Keratinocyte (primary cell): Measurements from ENCODE around the gene PPM1A. TPM values are rescaled to one million over a fixed set of nuclear protein-coding genes. Genes with fewer than 3 reads are reported as not detected.

Source experiments
- DNase-seq: peaks from one replicate; pipeline ENCODE4 v3.0.0-alpha.2; 2011; ENCODE audit warnings: low read depth, missing footprints, low spot score
- FAIRE-seq: peaks from 2 replicates; lab custom pipeline; 2011; peaks lifted over from hg19 to GRCh38; lab: Jason Lieb, UNC
- H2AFZ ChIP-seq: 2 replicates; pipeline ENCODE4 v1.6.0; 2012; ENCODE audit warnings: low read length, control low read depth, inconsistent platforms; ENCODE audit not compliant: control insufficient read depth
- H3K27ac ChIP-seq: 2 replicates; pipeline ENCODE4 v1.5.1; 2011; ENCODE audit warnings: low read length; ENCODE audit not compliant: control insufficient read depth, insufficient read depth
- H3K27me3 ChIP-seq: 3 replicates; pipeline ENCODE4 v1.6.0; 2011; ENCODE audit warnings: low read length; ENCODE audit not compliant: control insufficient read depth, insufficient read depth; ENCODE audit errors: extremely low read depth
- H3K36me3 ChIP-seq, 2 experiments: 2 replicates in 1 of 2; 3 replicates in 1 of 2; pipeline ENCODE4 v1.5.1; 2011; ENCODE audit warnings: low read length in 2 of 2, mild to moderate bottlenecking in 1 of 2; ENCODE audit not compliant: control insufficient read depth in 2 of 2, insufficient read depth in 2 of 2; ENCODE audit errors: extremely low read depth in 1 of 2
- H3K4me1 ChIP-seq: 3 replicates; pipeline ENCODE4 v1.5.1; 2011; ENCODE audit warnings: low read length; ENCODE audit not compliant: control insufficient read depth, insufficient read depth; ENCODE audit errors: extremely low read depth
- H3K4me2 ChIP-seq: 3 replicates; pipeline ENCODE4 v1.6.0; 2011; ENCODE audit warnings: low read depth, low read length; ENCODE audit not compliant: control insufficient read depth, insufficient read depth; ENCODE audit errors: extremely low read depth
- H3K4me3 ChIP-seq, 3 experiments: fragments of 200-600 bp in 1 of 3; sonication (generic) in 1 of 3; 2 replicates in 2 of 3; 3 replicates in 1 of 3; pipeline ENCODE4 v1.5.1; 2011 to 2016; ENCODE audit warnings: low read length in 3 of 3, mild to moderate bottlenecking in 3 of 3, control low read depth in 2 of 3, inconsistent platforms in 1 of 3, low read depth in 1 of 3, mixed read lengths in 1 of 3, mixed run types in 1 of 3, moderate library complexity in 1 of 3; ENCODE audit not compliant: control insufficient read depth in 2 of 3, insufficient read depth in 2 of 3; ENCODE audit errors: extremely low read depth in 1 of 3
- H3K79me2 ChIP-seq: 2 replicates; pipeline ENCODE4 v1.6.0; 2012; ENCODE audit warnings: low read length; ENCODE audit not compliant: control insufficient read depth, insufficient read depth
- H3K9ac ChIP-seq: 3 replicates; pipeline ENCODE4 v1.6.0; 2011; ENCODE audit warnings: low read length; ENCODE audit not compliant: control insufficient read depth, insufficient read depth; ENCODE audit errors: extremely low read depth
- H3K9me1 ChIP-seq: 3 replicates; pipeline ENCODE4 v1.6.0; 2011; ENCODE audit warnings: low read length; ENCODE audit not compliant: control insufficient read depth, insufficient read depth; ENCODE audit errors: extremely low read depth
- H3K9me3 ChIP-seq: 2 replicates; pipeline ENCODE4 v1.5.1; 2012; ENCODE audit warnings: low read depth, low read length; ENCODE audit not compliant: control insufficient read depth
- H4K20me1 ChIP-seq: 3 replicates; pipeline ENCODE4 v1.6.0; 2011; ENCODE audit warnings: low read length; ENCODE audit not compliant: control insufficient read depth, insufficient read depth; ENCODE audit errors: extremely low read depth
- EZH2 ChIP-seq: IDR thresholded peaks from one replicate; pipeline ENCODE4 v1.6.1; 2012; ENCODE audit warnings: inconsistent platforms, mild to moderate bottlenecking, low read length, moderate library complexity
- dilution Hi-C: fragments of 300-500 bp; cut with MboI; formaldehyde crosslinking; loops from one replicate; pipeline ENCODE4 v1.7.0; 2020; ENCODE audit warnings: low sequenced_read_pairs; ENCODE audit not compliant: extremely low pct_ligation_motif_present
- polyA plus RNA-seq, 5 experiments: library from polyadenylated mRNA; depleted of rRNA in 3 of 5; stranded (reverse) in 3 of 5; stranded (forward) in 1 of 5; unstranded in 1 of 5; fragments of >200 nt; gene quantifications; 1 replicate in 1 of 5; 2 replicates in 3 of 5; 3 replicates in 1 of 5; pipeline versions ENCODE4 v1.2.1 to v1.2.3, GENCODE V29; 2011 to 2012; ENCODE audit warnings: missing spikeins in 2 of 5, low read depth in 1 of 5, low replicate concordance in 1 of 5
- TF ChIP-seq, protein P1 (sequence below), 3 experiments: IDR thresholded peaks in 1 of 3; conservative IDR thresholded peaks in 1 of 3; optimal IDR thresholded peaks in 1 of 3; 2 replicates in 2 of 3; 3 replicates in 1 of 3; pipeline versions ENCODE3 to v1.5.1; 2011; ENCODE audit warnings: low read length in 3 of 3, mild to moderate bottlenecking in 3 of 3, moderate library complexity in 2 of 3, control low read depth in 1 of 3, inconsistent platforms in 1 of 3; ENCODE audit not compliant: insufficient read depth in 2 of 3; ENCODE audit errors: extremely low read depth in 1 of 3

The PPM1A gene
- polyA plus RNA-seq, 1 donor (not counting 4 experiments of a cell fraction or from before 2014, with no cell fraction given): 44.5 TPM

DNA sequence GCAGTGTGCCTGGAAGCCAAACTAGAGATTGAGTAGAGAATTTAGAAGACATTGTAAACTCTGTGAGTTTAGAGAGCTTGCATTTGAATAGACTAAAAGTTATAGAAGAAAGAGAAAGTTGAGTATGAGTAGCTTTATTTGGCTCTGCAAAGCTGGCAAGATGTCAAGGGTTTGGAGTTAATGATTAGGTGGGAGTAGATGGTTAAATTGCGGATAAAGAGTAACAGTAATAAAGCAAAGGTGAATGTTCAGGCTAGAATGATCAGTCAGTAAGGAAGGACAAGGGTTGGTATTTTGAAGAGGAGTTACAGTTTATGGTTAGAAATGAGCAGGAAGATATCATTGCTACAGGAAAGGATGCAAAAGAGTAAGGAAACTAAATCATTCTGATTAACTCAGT lies 5.2 kb downstream of the PPM1A start:
- dilution Hi-C loops: no loop called here
- no peak for TF ChIP-seq EZH2
- TF ChIP-seq, protein P1, sequence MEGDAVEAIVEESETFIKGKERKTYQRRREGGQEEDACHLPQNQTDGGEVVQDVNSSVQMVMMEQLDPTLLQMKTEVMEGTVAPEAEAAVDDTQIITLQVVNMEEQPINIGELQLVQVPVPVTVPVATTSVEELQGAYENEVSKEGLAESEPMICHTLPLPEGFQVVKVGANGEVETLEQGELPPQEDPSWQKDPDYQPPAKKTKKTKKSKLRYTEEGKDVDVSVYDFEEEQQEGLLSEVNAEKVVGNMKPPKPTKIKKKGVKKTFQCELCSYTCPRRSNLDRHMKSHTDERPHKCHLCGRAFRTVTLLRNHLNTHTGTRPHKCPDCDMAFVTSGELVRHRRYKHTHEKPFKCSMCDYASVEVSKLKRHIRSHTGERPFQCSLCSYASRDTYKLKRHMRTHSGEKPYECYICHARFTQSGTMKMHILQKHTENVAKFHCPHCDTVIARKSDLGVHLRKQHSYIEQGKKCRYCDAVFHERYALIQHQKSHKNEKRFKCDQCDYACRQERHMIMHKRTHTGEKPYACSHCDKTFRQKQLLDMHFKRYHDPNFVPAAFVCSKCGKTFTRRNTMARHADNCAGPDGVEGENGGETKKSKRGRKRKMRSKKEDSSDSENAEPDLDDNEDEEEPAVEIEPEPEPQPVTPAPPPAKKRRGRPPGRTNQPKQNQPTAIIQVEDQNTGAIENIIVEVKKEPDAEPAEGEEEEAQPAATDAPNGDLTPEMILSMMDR (optimal IDR thresholded peaks at IDR 0.05 in 1 of 3, IDR thresholded peaks at IDR 0.05 in 1 of 3, conservative IDR thresholded peaks at IDR 0.05 in 1 of 3; ENCODE audit: extremely low read depth in 1 of 3, insufficient read depth in 2 of 3, low read length in 3 of 3): no peak

DNA sequence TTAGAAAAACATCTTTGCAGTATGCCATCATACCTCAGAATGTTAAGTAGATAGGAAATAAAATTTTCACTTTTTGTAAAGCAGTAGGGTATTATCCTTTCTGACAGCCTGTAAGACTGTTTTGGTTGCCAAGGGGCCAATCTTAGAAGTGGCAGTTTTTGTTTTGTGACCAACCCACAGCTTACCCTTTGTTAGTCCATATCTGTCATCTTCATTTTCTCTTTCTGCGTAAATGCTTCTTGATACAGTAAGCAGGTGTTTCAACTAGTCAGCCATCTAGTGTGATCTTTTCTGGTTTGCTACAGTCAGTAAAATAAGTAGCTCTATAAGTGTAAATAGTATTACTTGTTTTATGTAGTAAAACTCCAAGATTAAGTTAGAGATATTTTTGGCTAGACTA lies 8.8 kb downstream of the PPM1A start:
- H2AFZ ChIP-seq: no peak overlapping the region
- no peaks in the 10 kb centered on the region for H4K20me1 ChIP-seq
- H3K27me3 ChIP-seq: no peaks in the 10 kb centered on the region
- peaks cover 2% of the 10 kb centered on the region for H3K9me1 ChIP-seq
- H3K9ac ChIP-seq: no peak overlapping the region
- no peak for DNase-seq
- no peaks in the 10 kb centered on the region for H3K9me3 ChIP-seq
- no peak for FAIRE-seq
- H3K4me1 ChIP-seq: no peaks in the 10 kb centered on the region
- no peak overlapping the region for H3K4me2 ChIP-seq
- peaks cover 75% of the 10 kb centered on the region for H3K79me2 ChIP-seq
- H3K4me3 ChIP-seq: no peak overlapping the region
- TF ChIP-seq, protein P1 (optimal IDR thresholded peaks at IDR 0.05 in 1 of 3, IDR thresholded peaks at IDR 0.05 in 1 of 3, conservative IDR thresholded peaks at IDR 0.05 in 1 of 3; ENCODE audit: extremely low read depth in 1 of 3, insufficient read depth in 2 of 3, low read length in 3 of 3): no peak
- no peak for TF ChIP-seq EZH2
- dilution Hi-C loops: no loop called here
- no peak overlapping the region for H3K27ac ChIP-seq
- no peaks in the 10 kb centered on the region for H3K36me3 ChIP-seq

More for the DNA sequence above, 5.2 kb downstream of the PPM1A start:
- Histone ChIP-seq H3K9me1 (no peaks in the 10 kb centered on the region), H3K4me3 (no peak overlapping the region), H3K79me2 (peaks cover 78% of the 10 kb centered on the region), H3K4me1 (peaks cover 18% of the 10 kb centered on the region), H4K20me1 (no peaks in the 10 kb centered on the region), H3K9me3 (no peaks in the 10 kb centered on the region), H3K27me3 (no peaks in the 10 kb centered on the region), H3K4me2 (no peak overlapping the region), H3K27ac (no peak overlapping the region), H2AFZ (no peak overlapping the region), H3K36me3 (no peaks in the 10 kb centered on the region), H3K9ac (no peak overlapping the region)
- FAIRE-seq (no peak), DNase-seq (no peak)
